Keratinocyte (primary cell): ENCODE data around the gene ARHGAP32. TPM values are rescaled to one million over a fixed set of nuclear protein-coding genes. Genes with fewer than 3 reads are reported as not detected.
"Not testable (repeated sequence)": the region's sequence is repeated elsewhere in the genome, so short reads cannot be mapped to it uniquely, and the experiment has no call there.

Experiments used
- DNase-seq: peaks from one replicate; pipeline ENCODE4 v3.0.0-alpha.2; 2011; ENCODE audit warnings: low read depth, missing footprints, low spot score
- FAIRE-seq: peaks from 2 replicates; lab custom pipeline; 2011; peaks lifted over from hg19 to GRCh38; lab: Jason Lieb, UNC
- H2AFZ ChIP-seq: 2 replicates; pipeline ENCODE4 v1.6.0; 2012; ENCODE audit warnings: low read length, control low read depth, inconsistent platforms; ENCODE audit not compliant: control insufficient read depth
- H3K27ac ChIP-seq: 2 replicates; pipeline ENCODE4 v1.5.1; 2011; ENCODE audit warnings: low read length; ENCODE audit not compliant: control insufficient read depth, insufficient read depth
- H3K27me3 ChIP-seq: 3 replicates; pipeline ENCODE4 v1.6.0; 2011; ENCODE audit warnings: low read length; ENCODE audit not compliant: control insufficient read depth, insufficient read depth; ENCODE audit errors: extremely low read depth
- H3K36me3 ChIP-seq, 2 experiments: 2 replicates in 1 of 2; 3 replicates in 1 of 2; pipeline ENCODE4 v1.5.1; 2011; ENCODE audit warnings: low read length in 2 of 2, mild to moderate bottlenecking in 1 of 2; ENCODE audit not compliant: control insufficient read depth in 2 of 2, insufficient read depth in 2 of 2; ENCODE audit errors: extremely low read depth in 1 of 2
- H3K4me1 ChIP-seq: 3 replicates; pipeline ENCODE4 v1.5.1; 2011; ENCODE audit warnings: low read length; ENCODE audit not compliant: control insufficient read depth, insufficient read depth; ENCODE audit errors: extremely low read depth
- H3K4me2 ChIP-seq: 3 replicates; pipeline ENCODE4 v1.6.0; 2011; ENCODE audit warnings: low read depth, low read length; ENCODE audit not compliant: control insufficient read depth, insufficient read depth; ENCODE audit errors: extremely low read depth
- H3K4me3 ChIP-seq, 3 experiments: fragments of 200-600 bp in 1 of 3; sonication (generic) in 1 of 3; 2 replicates in 2 of 3; 3 replicates in 1 of 3; pipeline ENCODE4 v1.5.1; 2011 to 2016; ENCODE audit warnings: low read length in 3 of 3, mild to moderate bottlenecking in 3 of 3, control low read depth in 2 of 3, inconsistent platforms in 1 of 3, low read depth in 1 of 3, mixed read lengths in 1 of 3, mixed run types in 1 of 3, moderate library complexity in 1 of 3; ENCODE audit not compliant: control insufficient read depth in 2 of 3, insufficient read depth in 2 of 3; ENCODE audit errors: extremely low read depth in 1 of 3
- H3K79me2 ChIP-seq: 2 replicates; pipeline ENCODE4 v1.6.0; 2012; ENCODE audit warnings: low read length; ENCODE audit not compliant: control insufficient read depth, insufficient read depth
- H3K9ac ChIP-seq: 3 replicates; pipeline ENCODE4 v1.6.0; 2011; ENCODE audit warnings: low read length; ENCODE audit not compliant: control insufficient read depth, insufficient read depth; ENCODE audit errors: extremely low read depth
- H3K9me1 ChIP-seq: 3 replicates; pipeline ENCODE4 v1.6.0; 2011; ENCODE audit warnings: low read length; ENCODE audit not compliant: control insufficient read depth, insufficient read depth; ENCODE audit errors: extremely low read depth
- H3K9me3 ChIP-seq: 2 replicates; pipeline ENCODE4 v1.5.1; 2012; ENCODE audit warnings: low read depth, low read length; ENCODE audit not compliant: control insufficient read depth
- H4K20me1 ChIP-seq: 3 replicates; pipeline ENCODE4 v1.6.0; 2011; ENCODE audit warnings: low read length; ENCODE audit not compliant: control insufficient read depth, insufficient read depth; ENCODE audit errors: extremely low read depth
- EZH2 ChIP-seq: IDR thresholded peaks from one replicate; pipeline ENCODE4 v1.6.1; 2012; ENCODE audit warnings: inconsistent platforms, mild to moderate bottlenecking, low read length, moderate library complexity
- dilution Hi-C: fragments of 300-500 bp; cut with MboI; formaldehyde crosslinking; loops from one replicate; pipeline ENCODE4 v1.7.0; 2020; ENCODE audit warnings: low sequenced_read_pairs; ENCODE audit not compliant: extremely low pct_ligation_motif_present
- polyA plus RNA-seq, 5 experiments: library from polyadenylated mRNA; depleted of rRNA in 3 of 5; stranded (reverse) in 3 of 5; stranded (forward) in 1 of 5; unstranded in 1 of 5; fragments of >200 nt; gene quantifications; 1 replicate in 1 of 5; 2 replicates in 3 of 5; 3 replicates in 1 of 5; pipeline versions ENCODE4 v1.2.1 to v1.2.3, GENCODE V29; 2011 to 2012; ENCODE audit warnings: missing spikeins in 2 of 5, low read depth in 1 of 5, low replicate concordance in 1 of 5
- TF ChIP-seq, protein P1 (sequence below), 3 experiments: IDR thresholded peaks in 1 of 3; conservative IDR thresholded peaks in 1 of 3; optimal IDR thresholded peaks in 1 of 3; 2 replicates in 2 of 3; 3 replicates in 1 of 3; pipeline versions ENCODE3 to v1.5.1; 2011; ENCODE audit warnings: low read length in 3 of 3, mild to moderate bottlenecking in 3 of 3, moderate library complexity in 2 of 3, control low read depth in 1 of 3, inconsistent platforms in 1 of 3; ENCODE audit not compliant: insufficient read depth in 2 of 3; ENCODE audit errors: extremely low read depth in 1 of 3

ARHGAP32 gene
- polyA plus RNA-seq, 1 donor (not counting 4 experiments of a cell fraction or from before 2014, with no cell fraction given), result 10.8 TPM

DNA sequence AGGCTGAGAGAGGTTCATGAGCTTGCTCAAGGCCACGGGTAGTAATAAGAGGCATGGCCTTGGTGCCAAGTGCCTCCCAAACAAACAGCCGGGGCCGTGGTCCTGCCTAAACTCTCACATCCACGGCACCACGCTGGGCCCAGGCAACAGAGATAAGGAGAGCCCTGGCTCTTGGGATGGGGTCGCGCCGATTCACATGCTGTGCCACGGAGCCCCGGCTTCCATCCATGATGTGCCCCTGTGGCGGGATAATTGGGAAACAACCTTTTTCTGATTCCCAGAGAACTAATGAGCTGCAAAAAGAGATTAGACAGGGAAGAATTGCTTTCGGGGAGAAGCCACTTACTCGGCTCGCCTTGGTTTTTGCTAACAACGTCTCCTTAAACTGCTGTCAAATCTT, 271.5 kb downstream of the ARHGAP32 start:
- Histone ChIP-seq H3K4me2 (no peak overlapping the region), H3K9me1 (no peaks in the 10 kb centered on the region), H3K27ac (no peak overlapping the region), H3K4me3 (no peak overlapping the region), H3K79me2 (no peaks in the 10 kb centered on the region), H3K27me3 (peaks cover 5% of the 10 kb centered on the region), H3K9me3 (no peaks in the 10 kb centered on the region), H3K36me3 (no peaks in the 10 kb centered on the region), H3K9ac (no peak overlapping the region), H4K20me1 (no peaks in the 10 kb centered on the region), H3K4me1 (peaks cover 2% of the 10 kb centered on the region), H2AFZ (no peak overlapping the region)
- FAIRE-seq, result no peak
- dilution Hi-C loops, result no loop called here
- TF ChIP-seq EZH2, result no peak
- TF ChIP-seq, protein P1, sequence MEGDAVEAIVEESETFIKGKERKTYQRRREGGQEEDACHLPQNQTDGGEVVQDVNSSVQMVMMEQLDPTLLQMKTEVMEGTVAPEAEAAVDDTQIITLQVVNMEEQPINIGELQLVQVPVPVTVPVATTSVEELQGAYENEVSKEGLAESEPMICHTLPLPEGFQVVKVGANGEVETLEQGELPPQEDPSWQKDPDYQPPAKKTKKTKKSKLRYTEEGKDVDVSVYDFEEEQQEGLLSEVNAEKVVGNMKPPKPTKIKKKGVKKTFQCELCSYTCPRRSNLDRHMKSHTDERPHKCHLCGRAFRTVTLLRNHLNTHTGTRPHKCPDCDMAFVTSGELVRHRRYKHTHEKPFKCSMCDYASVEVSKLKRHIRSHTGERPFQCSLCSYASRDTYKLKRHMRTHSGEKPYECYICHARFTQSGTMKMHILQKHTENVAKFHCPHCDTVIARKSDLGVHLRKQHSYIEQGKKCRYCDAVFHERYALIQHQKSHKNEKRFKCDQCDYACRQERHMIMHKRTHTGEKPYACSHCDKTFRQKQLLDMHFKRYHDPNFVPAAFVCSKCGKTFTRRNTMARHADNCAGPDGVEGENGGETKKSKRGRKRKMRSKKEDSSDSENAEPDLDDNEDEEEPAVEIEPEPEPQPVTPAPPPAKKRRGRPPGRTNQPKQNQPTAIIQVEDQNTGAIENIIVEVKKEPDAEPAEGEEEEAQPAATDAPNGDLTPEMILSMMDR (optimal IDR thresholded peaks at IDR 0.05 in 1 of 3, IDR thresholded peaks at IDR 0.05 in 1 of 3, conservative IDR thresholded peaks at IDR 0.05 in 1 of 3; ENCODE audit: extremely low read depth in 1 of 3, insufficient read depth in 2 of 3, low read length in 3 of 3), result no peak
- DNase-seq, result no peak

DNA sequence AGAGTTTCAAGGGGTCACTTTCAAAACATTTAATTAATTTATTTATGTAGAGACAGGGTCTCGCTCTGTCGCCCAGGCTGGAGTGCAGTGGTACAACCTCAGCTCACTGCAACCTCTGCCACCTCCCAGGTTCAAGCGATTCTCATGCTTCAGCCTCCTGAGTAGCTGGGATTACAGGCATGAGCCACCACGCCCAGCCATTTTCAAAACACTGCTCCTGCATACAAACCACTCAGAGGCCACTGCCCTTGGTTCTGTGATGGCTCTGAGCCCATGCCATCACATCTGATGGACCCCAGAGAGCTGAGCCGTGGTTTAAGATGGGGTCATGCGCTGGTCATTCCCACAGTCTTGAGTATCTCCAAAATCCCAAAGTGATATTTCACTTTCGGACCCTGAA, 272.5 kb downstream of the ARHGAP32 start:
- H3K27ac ChIP-seq, FAIRE-seq, DNase-seq, H3K4me1 ChIP-seq, H3K9me1 ChIP-seq, H3K4me2 ChIP-seq, H3K79me2 ChIP-seq, H3K27me3 ChIP-seq, H2AFZ ChIP-seq, H4K20me1 ChIP-seq, H3K9ac ChIP-seq, H3K4me3 ChIP-seq, H3K36me3 ChIP-seq, dilution Hi-C loops, H3K9me3 ChIP-seq: not testable (repeated sequence)

DNA sequence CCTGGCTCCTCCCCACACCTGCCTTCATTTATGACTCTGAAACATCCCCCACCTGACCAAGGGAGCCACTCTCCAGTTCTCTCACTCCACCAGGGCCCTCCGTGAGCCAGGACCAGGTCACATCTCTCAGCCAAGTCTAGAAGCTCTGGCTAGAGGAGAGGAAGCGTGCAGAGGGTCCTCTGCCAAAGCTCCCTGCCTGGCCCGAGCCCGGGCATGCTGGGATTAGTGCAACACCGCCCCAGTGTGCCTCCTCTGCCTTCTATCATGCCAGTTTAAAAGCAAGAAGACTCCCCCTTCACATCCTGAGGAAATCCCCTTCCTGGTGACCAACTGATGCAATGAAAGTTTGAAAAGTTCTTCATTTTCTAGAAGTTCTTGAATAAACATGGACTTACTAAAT, 272.9 kb downstream of the ARHGAP32 start:
- Histone ChIP-seq H3K4me1 (peaks cover 14% of the 10 kb centered on the region), H3K4me2 (no peak overlapping the region), H3K9ac (no peak overlapping the region), H3K27me3 (no peaks in the 10 kb centered on the region), H3K9me1 (no peaks in the 10 kb centered on the region), H3K4me3 (no peak overlapping the region), H3K36me3 (no peaks in the 10 kb centered on the region), H3K79me2 (no peaks in the 10 kb centered on the region), H4K20me1 (no peaks in the 10 kb centered on the region), H2AFZ (no peak overlapping the region), H3K27ac (no peak overlapping the region), H3K9me3 (no peaks in the 10 kb centered on the region)
- FAIRE-seq (no peak), DNase-seq (no peak)
- TF ChIP-seq EZH2, result no peak
- TF ChIP-seq, protein P1 (optimal IDR thresholded peaks at IDR 0.05 in 1 of 3, IDR thresholded peaks at IDR 0.05 in 1 of 3, conservative IDR thresholded peaks at IDR 0.05 in 1 of 3; ENCODE audit: extremely low read depth in 1 of 3, insufficient read depth in 2 of 3, low read length in 3 of 3), result no peak
- dilution Hi-C loops, result no loop called here
